Measurements from ENCODE around the gene IL11RA. TPM values are rescaled to one million over a fixed set of nuclear protein-coding genes. Genes with fewer than 3 reads are reported as not detected.

The IL11RA gene
- total RNA-seq, 1 donor from 2014 or later = 53.8 TPM

- peaks cover 9% of the 10 kb centered on the region for H3K4me1 Mint-ChIP-seq (ENCODE audit: unreplicated experiment)
- no peaks in the 10 kb centered on the region for H3K27me3 Mint-ChIP-seq
- H3K27ac Mint-ChIP-seq = peak overlapping the region; percentile 77
- no peak for DNase-seq (ENCODE audit: extremely low spot score, unreplicated experiment)
- H3K36me3 Mint-ChIP-seq = peaks cover 15% of the 10 kb centered on the region
- peak; percentile 75 for TF ChIP-seq CTCF (conservative IDR thresholded peaks at IDR 0.05)
- peak overlapping the region; percentile 96 for H3K4me3 Mint-ChIP-seq
- peaks cover under 1% of the 10 kb centered on the region for H3K9me3 Mint-ChIP-seq
Observed at GRCh38 chr9:34664281-34665066, 12.5 kb downstream of the IL11RA start.

GRCh38 chr9:34665067-34665380 lies 13.0 kb downstream of the IL11RA start:
- DNase-seq (ENCODE audit: extremely low spot score, unreplicated experiment) = no peak
- H3K4me3 Mint-ChIP-seq = peak overlapping the region; percentile 96
- H3K27ac Mint-ChIP-seq = peak overlapping the region; percentile 98

GRCh38 chr9:34665381-34666250 lies 13.6 kb downstream of the IL11RA start:
- TF ChIP-seq CTCF (conservative IDR thresholded peaks at IDR 0.05) = no peak
- peaks cover 4% of the 10 kb centered on the region for H3K9me3 Mint-ChIP-seq
- H3K27ac Mint-ChIP-seq = peak overlapping the region; percentile 98
- H3K4me3 Mint-ChIP-seq = peak overlapping the region; percentile 96
- H3K27me3 Mint-ChIP-seq = no peaks in the 10 kb centered on the region
- DNase-seq (ENCODE audit: extremely low spot score, unreplicated experiment) = peak; percentile 90
- peaks cover 9% of the 10 kb centered on the region for H3K4me1 Mint-ChIP-seq (ENCODE audit: unreplicated experiment)
- peaks cover 19% of the 10 kb centered on the region for H3K36me3 Mint-ChIP-seq

More at GRCh38 chr9:34665067-34665380, 13.0 kb downstream of the IL11RA start:
- Mint-ChIP-seq H3K9me3 (peaks cover 4% of the 10 kb centered on the region), H3K36me3 (peaks cover 19% of the 10 kb centered on the region), H3K4me1 (ENCODE audit: unreplicated experiment) (peaks cover 9% of the 10 kb centered on the region), H3K27me3 (no peaks in the 10 kb centered on the region)
- no peak for TF ChIP-seq CTCF (conservative IDR thresholded peaks at IDR 0.05)

GRCh38 chr9:34669809-34670562 lies 18.0 kb downstream of the IL11RA start:
- DNase-seq (ENCODE audit: extremely low spot score, unreplicated experiment) = no peak
- H3K4me1 Mint-ChIP-seq (ENCODE audit: unreplicated experiment) = no peaks in the 10 kb centered on the region
- H3K36me3 Mint-ChIP-seq = peaks cover 18% of the 10 kb centered on the region
- H3K9me3 Mint-ChIP-seq = peaks cover 4% of the 10 kb centered on the region
- no peak for TF ChIP-seq CTCF (conservative IDR thresholded peaks at IDR 0.05)
- no peaks in the 10 kb centered on the region for H3K27me3 Mint-ChIP-seq
- no peak overlapping the region for H3K27ac Mint-ChIP-seq
- H3K4me3 Mint-ChIP-seq = no peak overlapping the region

- no peaks in the 10 kb centered on the region for H3K27me3 Mint-ChIP-seq
- peaks cover 18% of the 10 kb centered on the region for H3K36me3 Mint-ChIP-seq
Observed at GRCh38 chr9:34671307-34671706, 19.3 kb downstream of the IL11RA start.

More at GRCh38 chr9:34671307-34671706, 19.3 kb downstream of the IL11RA start:
- Mint-ChIP-seq H3K4me3 (no peak overlapping the region), H3K27ac (no peak overlapping the region), H3K9me3 (peaks cover 4% of the 10 kb centered on the region), H3K4me1 (ENCODE audit: unreplicated experiment) (no peaks in the 10 kb centered on the region)
- TF ChIP-seq CTCF (conservative IDR thresholded peaks at IDR 0.05) = no peak
- DNase-seq (ENCODE audit: extremely low spot score, unreplicated experiment) = no peak

All from type B pancreatic cell (in vitro differentiated cells).